Measurements from ENCODE around the gene CYP3A5.

Gene CYP3A5

GRCh38 chr7:99605527-99605926, 74.3 kb downstream of the CYP3A5 start:
- DNase-seq, result no peak

GRCh38 chr7:99601656-99602310, 78.0 kb downstream of the CYP3A5 start:
- no peak for DNase-seq

GRCh38 chr7:99599836-99600235, 80.0 kb downstream of the CYP3A5 start:
- no peak for DNase-seq
